ENCODE measurements around the gene NFKBIL1. TPM values are rescaled to one million over a fixed set of nuclear protein-coding genes. Genes with fewer than 3 reads are reported as not detected.

NFKBIL1 gene
- total and polyA plus RNA-seq, 2 of the 4 experiments (the other 2 are of a cell fraction) = 7.8 to 10.8 TPM

DNA sequence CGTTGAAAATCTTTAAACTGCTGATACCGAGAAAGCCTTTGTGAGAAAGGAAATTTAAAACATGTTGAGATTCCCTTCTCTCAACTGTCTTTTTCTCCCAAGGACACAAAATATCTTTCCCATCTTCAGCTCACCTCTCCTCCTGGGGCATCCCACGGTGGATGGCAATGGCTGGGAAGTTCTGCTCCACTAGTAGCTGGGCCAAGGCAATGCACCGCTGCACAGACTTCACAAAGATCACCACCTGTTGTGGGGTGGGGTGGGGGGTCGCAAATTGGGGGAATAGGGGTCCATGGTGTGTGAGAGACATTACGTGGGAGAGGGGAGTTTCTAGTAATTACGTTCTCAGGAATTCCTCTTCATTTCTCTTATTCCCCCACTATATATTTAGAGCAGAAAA is 16.2 kb upstream of the NFKBIL1 start:
- H3K9me1 ChIP-seq (ENCODE audit: insufficient read depth, low read length) = peaks cover 15% of the 10 kb centered on the region
- CTCF ChIA-PET = no interaction called here
- H3K9me3 ChIP-seq (ENCODE audit: control insufficient read depth, insufficient read depth, low read length) = no peaks in the 10 kb centered on the region
- H3K56ac ChIP-seq (ENCODE audit: extremely low read depth, insufficient read depth, low read length) = no peak overlapping the region
- H2AK9ac ChIP-seq (replicated peaks; ENCODE audit: low read depth, low read length, poor library complexity) = no peak overlapping the region
- in situ Hi-C loops (cut with MboI; ENCODE audit: low sequenced_read_pairs) = no loop called here
- WGBS, 2 experiments (ENCODE audit: extremely low coverage in 2 of 2, insufficient read length in 1 of 2) = no CpG with 5 or more reads among the region's 7 CpGs
- H3K79me1 ChIP-seq (ENCODE audit: low read depth in 1 of 2, low read length in 2 of 2) = peaks cover 32 to 72% of the 10 kb centered on the region in 2 experiments
- H2AK5ac ChIP-seq (ENCODE audit: low read depth, low read length) = no peak overlapping the region
- H4K91ac ChIP-seq (ENCODE audit: insufficient read depth, low read depth, low read length) = no peak overlapping the region
- H3K4me2 ChIP-seq (ENCODE audit: low read depth, low read length) = no peak overlapping the region
- no peak overlapping the region for H2BK15ac ChIP-seq (ENCODE audit: low read depth, low read length)
- DNase-seq (no peak), ATAC-seq (ENCODE audit: low read depth) (no peak)
- no peak overlapping the region for H4K8ac ChIP-seq (ENCODE audit: low read depth in 2 of 2, low read length in 2 of 2)
- intact Hi-C loops (cut with micrococcal nuclease) = no loop called here
- BruUV-seq (replicated peaks) = no TSS peak
- no peak overlapping the region for H2BK5ac ChIP-seq (ENCODE audit: low read depth, low read length, poor library complexity, severe bottlenecking)
- no peak overlapping the region for H3K4ac ChIP-seq (ENCODE audit: low read depth, low read length)
- H3K27me3 ChIP-seq (ENCODE audit: control insufficient read depth, insufficient read depth, low read length) = no peaks in the 10 kb centered on the region
- peaks cover 71% of the 10 kb centered on the region for H4K20me1 ChIP-seq (ENCODE audit: insufficient read depth, low read length)
- no peak overlapping the region for H2BK20ac ChIP-seq (ENCODE audit: low read depth, low read length)
- TF ChIP-seq CHD1 (IDR thresholded peaks at IDR 0.05; ENCODE audit: low read depth, low read length) (no peak), RFX5 (IDR thresholded peaks at IDR 0.05; ENCODE audit: low read depth, low read length) (no peak), RAD21 (IDR thresholded peaks at IDR 0.05; ENCODE audit: low read length) (no peak), SMC3 (IDR thresholded peaks at IDR 0.05; ENCODE audit: low read depth, low read length) (no peak), NFE2L2 (IDR thresholded peaks at IDR 0.05; ENCODE audit: low read depth, low read length) (no peak), BHLHE40 (IDR thresholded peaks at IDR 0.05; ENCODE audit: low read depth, low read length) (no peak), ELK1 (IDR thresholded peaks at IDR 0.05; ENCODE audit: borderline replicate concordance, low read depth, low read length) (no peak), RCOR1 (IDR thresholded peaks at IDR 0.05; ENCODE audit: insufficient replicate concordance, low read length) (no peak), CEBPB (IDR thresholded peaks at IDR 0.05; ENCODE audit: low read depth, low read length) (no peak), FOS (IDR thresholded peaks at IDR 0.05; ENCODE audit: low read depth, low read length) (no peak)
- TF ChIP-seq, protein P1, sequence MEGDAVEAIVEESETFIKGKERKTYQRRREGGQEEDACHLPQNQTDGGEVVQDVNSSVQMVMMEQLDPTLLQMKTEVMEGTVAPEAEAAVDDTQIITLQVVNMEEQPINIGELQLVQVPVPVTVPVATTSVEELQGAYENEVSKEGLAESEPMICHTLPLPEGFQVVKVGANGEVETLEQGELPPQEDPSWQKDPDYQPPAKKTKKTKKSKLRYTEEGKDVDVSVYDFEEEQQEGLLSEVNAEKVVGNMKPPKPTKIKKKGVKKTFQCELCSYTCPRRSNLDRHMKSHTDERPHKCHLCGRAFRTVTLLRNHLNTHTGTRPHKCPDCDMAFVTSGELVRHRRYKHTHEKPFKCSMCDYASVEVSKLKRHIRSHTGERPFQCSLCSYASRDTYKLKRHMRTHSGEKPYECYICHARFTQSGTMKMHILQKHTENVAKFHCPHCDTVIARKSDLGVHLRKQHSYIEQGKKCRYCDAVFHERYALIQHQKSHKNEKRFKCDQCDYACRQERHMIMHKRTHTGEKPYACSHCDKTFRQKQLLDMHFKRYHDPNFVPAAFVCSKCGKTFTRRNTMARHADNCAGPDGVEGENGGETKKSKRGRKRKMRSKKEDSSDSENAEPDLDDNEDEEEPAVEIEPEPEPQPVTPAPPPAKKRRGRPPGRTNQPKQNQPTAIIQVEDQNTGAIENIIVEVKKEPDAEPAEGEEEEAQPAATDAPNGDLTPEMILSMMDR (conservative IDR thresholded peaks at IDR 0.05; ENCODE audit: low read depth, low read length) = no peak
- TF ChIP-seq, protein P2, sequence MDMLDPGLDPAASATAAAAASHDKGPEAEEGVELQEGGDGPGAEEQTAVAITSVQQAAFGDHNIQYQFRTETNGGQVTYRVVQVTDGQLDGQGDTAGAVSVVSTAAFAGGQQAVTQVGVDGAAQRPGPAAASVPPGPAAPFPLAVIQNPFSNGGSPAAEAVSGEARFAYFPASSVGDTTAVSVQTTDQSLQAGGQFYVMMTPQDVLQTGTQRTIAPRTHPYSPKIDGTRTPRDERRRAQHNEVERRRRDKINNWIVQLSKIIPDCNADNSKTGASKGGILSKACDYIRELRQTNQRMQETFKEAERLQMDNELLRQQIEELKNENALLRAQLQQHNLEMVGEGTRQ (IDR thresholded peaks at IDR 0.05; ENCODE audit: low read depth, low read length) = no peak
- H3K23ac ChIP-seq (ENCODE audit: low read depth, low read length) = no peak overlapping the region
- POLR2A ChIA-PET (ENCODE audit: unreplicated experiment) = interaction anchor here (0.7 kb wide), 1 partner anchor 9 kb away, joined by 4 read pairs; no protein-coding TSS in a partner anchor
- H2AFZ ChIP-seq (replicated peaks; ENCODE audit: low read length, poor library complexity) = no peak overlapping the region
- H4K5ac ChIP-seq (ENCODE audit: low read depth, low read length) = no peak overlapping the region
- peaks cover 66% of the 10 kb centered on the region for H3K36me3 ChIP-seq (ENCODE audit: control insufficient read depth, insufficient read depth, low read length)
- no peak overlapping the region for H3K4me3 ChIP-seq (ENCODE audit: insufficient read depth, low read depth, low read length)
- H3K9ac ChIP-seq (ENCODE audit: low read depth, low read length) = no peak overlapping the region
- no peak overlapping the region for H3K18ac ChIP-seq (ENCODE audit: low read depth, low read length)
- no peak overlapping the region for H2BK120ac ChIP-seq (ENCODE audit: low read depth, low read length)
- peaks cover 5% of the 10 kb centered on the region for H3K4me1 ChIP-seq (ENCODE audit: control insufficient read depth, insufficient read depth, low read length)
- H3K27ac ChIP-seq (ENCODE audit: insufficient read depth, low read length) = no peak overlapping the region
- dilution Hi-C loops (cut with HindIII; ENCODE audit: low sequenced_read_pairs, unreplicated experiment) = no loop called here
- no peak overlapping the region for H3K14ac ChIP-seq (replicated peaks; ENCODE audit: low read depth, low read length)

All from IMR-90 (cell line).